ENCODE results near the gene FNBP1. TPM values are rescaled to one million over a fixed set of nuclear protein-coding genes. Genes with fewer than 3 reads are reported as not detected.
A peak's percentile ranks its signal among the peaks of the same experiment; 100 is the strongest.

Gene FNBP1
- total and polyA plus RNA-seq, 4 donors: 21.9 to 92.9 (median 63.8) TPM

GRCh38 chr9:129857207-129857606, 185.8 kb downstream of the FNBP1 start:
- WGBS, 2 donors: 60 to 63% methylated on average over 7 of the region's 7 CpGs
- Histone ChIP-seq H3K4me3 (ENCODE audit: low read length in 2 of 2) (no peak overlapping the region), H3K27me3 (ENCODE audit: control insufficient read depth in 1 of 2, insufficient read depth in 2 of 2, low read length in 1 of 2) (no peaks in the 10 kb centered on the region), H3K27ac (ENCODE audit: low read depth in 1 of 2, low read length in 2 of 2) (peak overlapping the region; percentile 12 to 92), H3K9me3 (ENCODE audit: control insufficient read depth, low read length) (no peaks in the 10 kb centered on the region), H3K4me1 (ENCODE audit: control insufficient read depth in 1 of 2, insufficient read depth in 2 of 2, low read length in 2 of 2) (peaks cover 0 to 9% of the 10 kb centered on the region in 2 donors), H3K36me3 (ENCODE audit: control insufficient read depth in 1 of 2, insufficient read depth in 2 of 2, low read length in 1 of 2) (peaks cover 0 to 6% of the 10 kb centered on the region in 2 donors)
- intact Hi-C loops (cut with DNase I): no loop called here
- ATAC-seq (ENCODE audit: low FRiP score) (no peak), DNase-seq (no peak)

GRCh38 chr9:129854588-129855110, 188.3 kb downstream of the FNBP1 start:
- no peak for ATAC-seq (ENCODE audit: low FRiP score)
- Histone ChIP-seq H3K4me3 (ENCODE audit: low read length in 2 of 2) (no peak overlapping the region), H3K27me3 (ENCODE audit: control insufficient read depth in 1 of 2, insufficient read depth in 2 of 2, low read length in 1 of 2) (no peaks in the 10 kb centered on the region), H3K27ac (ENCODE audit: low read depth in 1 of 2, low read length in 2 of 2) (peak overlapping the region in 1 of 2 donors; percentile 58), H3K4me1 (ENCODE audit: control insufficient read depth in 1 of 2, insufficient read depth in 2 of 2, low read length in 2 of 2) (peaks cover 0 to 9% of the 10 kb centered on the region in 2 donors), H3K36me3 (ENCODE audit: control insufficient read depth in 1 of 2, insufficient read depth in 2 of 2, low read length in 1 of 2) (peaks cover 0 to 6% of the 10 kb centered on the region in 2 donors), H3K9me3 (ENCODE audit: control insufficient read depth, low read length) (no peaks in the 10 kb centered on the region)
- no peak for DNase-seq
- WGBS, 2 donors: 95 to 97% methylated on average over 4 of the region's 4 CpGs
- intact Hi-C loops (cut with DNase I): no loop called here

- Histone ChIP-seq H3K27ac (ENCODE audit: low read depth in 1 of 2, low read length in 2 of 2) (peak overlapping the region in 1 of 2 donors; percentile 32), H3K9me3 (ENCODE audit: control insufficient read depth, low read length) (no peaks in the 10 kb centered on the region), H3K4me3 (ENCODE audit: low read length in 2 of 2) (no peak overlapping the region), H3K27me3 (ENCODE audit: control insufficient read depth in 1 of 2, insufficient read depth in 2 of 2, low read length in 1 of 2) (no peaks in the 10 kb centered on the region), H3K4me1 (ENCODE audit: control insufficient read depth in 1 of 2, insufficient read depth in 2 of 2, low read length in 2 of 2) (peaks cover 0 to 9% of the 10 kb centered on the region in 2 donors), H3K36me3 (ENCODE audit: control insufficient read depth in 1 of 2, insufficient read depth in 2 of 2, low read length in 1 of 2) (peaks cover 0 to 6% of the 10 kb centered on the region in 2 donors)
- WGBS, 2 donors: 57 to 60% methylated on average over 3 of the region's 3 CpGs
- DNase-seq (no peak), ATAC-seq (ENCODE audit: low FRiP score) (no peak)
- intact Hi-C loops (cut with DNase I): no loop called here
These were observed 189.4 kb downstream of the FNBP1 start for GRCh38 chr9:129853614-129854013.

- no peak for ATAC-seq (ENCODE audit: low FRiP score)
- Histone ChIP-seq H3K36me3 (ENCODE audit: control insufficient read depth in 1 of 2, insufficient read depth in 2 of 2, low read length in 1 of 2) (peaks cover 0 to 6% of the 10 kb centered on the region in 2 donors), H3K9me3 (ENCODE audit: control insufficient read depth, low read length) (no peaks in the 10 kb centered on the region), H3K4me3 (ENCODE audit: low read length in 2 of 2) (no peak overlapping the region), H3K27me3 (ENCODE audit: control insufficient read depth in 1 of 2, insufficient read depth in 2 of 2, low read length in 1 of 2) (no peaks in the 10 kb centered on the region), H3K4me1 (ENCODE audit: control insufficient read depth in 1 of 2, insufficient read depth in 2 of 2, low read length in 2 of 2) (peaks cover 0 to 9% of the 10 kb centered on the region in 2 donors), H3K27ac (ENCODE audit: low read depth in 1 of 2, low read length in 2 of 2) (peak overlapping the region in 1 of 2 donors; percentile 55)
- 72 to 88% methylated on average over 5 of the region's 5 CpGs for WGBS, 2 donors
- intact Hi-C loops (cut with DNase I): no loop called here
- no peak for DNase-seq
These were observed 190.4 kb downstream of the FNBP1 start for GRCh38 chr9:129852579-129852978.

GRCh38 chr9:129851821-129852220, 191.2 kb downstream of the FNBP1 start:
- Histone ChIP-seq H3K36me3 (ENCODE audit: control insufficient read depth in 1 of 2, insufficient read depth in 2 of 2, low read length in 1 of 2) (peaks cover 0 to 6% of the 10 kb centered on the region in 2 donors), H3K4me1 (ENCODE audit: control insufficient read depth in 1 of 2, insufficient read depth in 2 of 2, low read length in 2 of 2) (peaks cover 0 to 7% of the 10 kb centered on the region in 2 donors), H3K4me3 (ENCODE audit: low read length in 2 of 2) (no peak overlapping the region), H3K27ac (ENCODE audit: low read depth in 1 of 2, low read length in 2 of 2) (peak overlapping the region; percentile 33 to 66), H3K27me3 (ENCODE audit: control insufficient read depth in 1 of 2, insufficient read depth in 2 of 2, low read length in 1 of 2) (no peaks in the 10 kb centered on the region), H3K9me3 (ENCODE audit: control insufficient read depth, low read length) (no peaks in the 10 kb centered on the region)
- ATAC-seq (ENCODE audit: low FRiP score) (no peak), DNase-seq (peak in 1 of 2 donors; percentile 69)
- 71 to 77% methylated on average over 5 of the region's 5 CpGs for WGBS, 2 donors
- intact Hi-C loops (cut with DNase I): no loop called here

- Histone ChIP-seq H3K4me1 (ENCODE audit: control insufficient read depth in 1 of 2, insufficient read depth in 2 of 2, low read length in 2 of 2) (peaks cover 0 to under 1% of the 10 kb centered on the region in 2 donors), H3K27ac (ENCODE audit: low read depth in 1 of 2, low read length in 2 of 2) (peak overlapping the region; percentile 89 to 100), H3K9me3 (ENCODE audit: control insufficient read depth, low read length) (no peaks in the 10 kb centered on the region), H3K36me3 (ENCODE audit: control insufficient read depth in 1 of 2, insufficient read depth in 2 of 2, low read length in 1 of 2) (peaks cover 0 to 6% of the 10 kb centered on the region in 2 donors), H3K4me3 (ENCODE audit: low read length in 2 of 2) (no peak overlapping the region), H3K27me3 (ENCODE audit: control insufficient read depth in 1 of 2, insufficient read depth in 2 of 2, low read length in 1 of 2) (no peaks in the 10 kb centered on the region)
- ATAC-seq (ENCODE audit: low FRiP score) (peak; percentile 51), DNase-seq (peak in 1 of 2 donors; percentile 76)
- 9 to 13% methylated on average over 6 of the region's 6 CpGs for WGBS, 2 donors
- intact Hi-C loops (cut with DNase I): no loop called here
These were observed 192.0 kb downstream of the FNBP1 start for GRCh38 chr9:129850821-129851550.

GRCh38 chr9:129849901-129850300, 193.1 kb downstream of the FNBP1 start:
- intact Hi-C loops (cut with DNase I): no loop called here
- ATAC-seq (ENCODE audit: low FRiP score) (no peak), DNase-seq (no peak)
- Histone ChIP-seq H3K36me3 (ENCODE audit: control insufficient read depth in 1 of 2, insufficient read depth in 2 of 2, low read length in 1 of 2) (peaks cover 0 to 6% of the 10 kb centered on the region in 2 donors), H3K27me3 (ENCODE audit: control insufficient read depth in 1 of 2, insufficient read depth in 2 of 2, low read length in 1 of 2) (no peaks in the 10 kb centered on the region), H3K9me3 (ENCODE audit: control insufficient read depth, low read length) (no peaks in the 10 kb centered on the region), H3K4me1 (ENCODE audit: control insufficient read depth in 1 of 2, insufficient read depth in 2 of 2, low read length in 2 of 2) (no peaks in the 10 kb centered on the region), H3K4me3 (ENCODE audit: low read length in 2 of 2) (no peak overlapping the region), H3K27ac (ENCODE audit: low read depth in 1 of 2, low read length in 2 of 2) (peak overlapping the region; percentile 89 to 100)
- WGBS, 2 donors: 62 to 63% methylated on average over 6 of the region's 6 CpGs

- peak in 1 of 2 donors; percentile 75 for DNase-seq
- no peaks in the 10 kb centered on the region for H3K27me3 ChIP-seq (ENCODE audit: control insufficient read depth in 1 of 2, insufficient read depth in 2 of 2, low read length in 1 of 2)
- 39 to 42% methylated on average over 4 of the region's 4 CpGs for WGBS, 2 donors
- H3K36me3 ChIP-seq (ENCODE audit: control insufficient read depth in 1 of 2, insufficient read depth in 2 of 2, low read length in 1 of 2): peaks cover 0 to 6% of the 10 kb centered on the region in 2 donors
- H3K4me3 ChIP-seq (ENCODE audit: low read length in 2 of 2): no peak overlapping the region
- ATAC-seq (ENCODE audit: low FRiP score): no peak
- H3K9me3 ChIP-seq (ENCODE audit: control insufficient read depth, low read length): no peaks in the 10 kb centered on the region
- no peaks in the 10 kb centered on the region for H3K4me1 ChIP-seq (ENCODE audit: control insufficient read depth in 1 of 2, insufficient read depth in 2 of 2, low read length in 2 of 2)
- peak overlapping the region; percentile 2 to 100 for H3K27ac ChIP-seq (ENCODE audit: low read depth in 1 of 2, low read length in 2 of 2)
- intact Hi-C loops (cut with DNase I): no loop called here
These were observed 194.1 kb downstream of the FNBP1 start for GRCh38 chr9:129848712-129849441.

Data from aorta (tissue), 5 donors.